Neuronal stem cell (in vitro differentiated cells): ENCODE results near the gene RBMS2.

Experiments used
- DNase-seq: peaks from one replicate; pipeline ENCODE4 v3.0.0-alpha.2; 2013; ENCODE audit warnings: low spot score
- H2AFZ ChIP-seq: one replicate; pipeline ENCODE4 v1.6.1; 2013; ENCODE audit warnings: mild to moderate bottlenecking, low read length, inconsistent platforms
- H2AK5ac ChIP-seq: 2 replicates; pipeline ENCODE4 v1.6.1; 2013; ENCODE audit warnings: low read depth, mild to moderate bottlenecking, inconsistent platforms, low read length, moderate library complexity, mixed read lengths
- H2BK120ac ChIP-seq: 2 replicates; pipeline ENCODE4 v1.6.1; 2013; ENCODE audit warnings: low read depth, mild to moderate bottlenecking, inconsistent platforms, low read length, moderate library complexity, mixed read lengths
- H2BK12ac ChIP-seq: one replicate; pipeline ENCODE4 v1.6.1; 2013; ENCODE audit warnings: low read length, inconsistent platforms
- H2BK15ac ChIP-seq: 2 replicates; pipeline ENCODE4 v1.6.1; 2013; ENCODE audit warnings: mild to moderate bottlenecking, low read length, inconsistent platforms, mixed read lengths
- H2BK5ac ChIP-seq: one replicate; pipeline ENCODE4 v1.6.1; 2013; ENCODE audit warnings: inconsistent platforms, mild to moderate bottlenecking, low read length, moderate library complexity
- H3K14ac ChIP-seq: one replicate; pipeline ENCODE4 v1.6.1; 2013; ENCODE audit warnings: low read length, inconsistent platforms
- H3K18ac ChIP-seq: 2 replicates; pipeline ENCODE4 v1.6.1; 2013; ENCODE audit warnings: low read length, inconsistent platforms
- H3K23ac ChIP-seq: 2 replicates; pipeline ENCODE4 v1.6.1; 2013; ENCODE audit warnings: low read depth, mild to moderate bottlenecking, mixed read lengths, low read length, inconsistent platforms; ENCODE audit not compliant: poor library complexity
- H3K27ac ChIP-seq: replicated peaks from 3 replicates; pipeline ENCODE4 v1.5.1; 2013; ENCODE audit warnings: low read length, inconsistent platforms
- H3K27me3 ChIP-seq, 3 experiments: 2 replicates each; pipeline ENCODE4 v1.6.1; 2013; ENCODE audit warnings: low read length in 3 of 3, mild to moderate bottlenecking in 2 of 3, inconsistent platforms in 1 of 3, low read depth in 1 of 3, mixed read lengths in 1 of 3, moderate library complexity in 1 of 3; ENCODE audit not compliant: control insufficient read depth in 3 of 3, insufficient read depth in 3 of 3
- H3K36me3 ChIP-seq, 2 donors: replicated peaks in 1 of 2; 2 replicates each; pipeline ENCODE4 v1.6.1; 2013; ENCODE audit warnings: low read length in 2 of 2; ENCODE audit not compliant: control insufficient read depth in 2 of 2, insufficient read depth in 2 of 2
- H3K4ac ChIP-seq: 2 replicates; pipeline ENCODE4 v1.6.1; 2013; ENCODE audit warnings: inconsistent platforms, mild to moderate bottlenecking, low read length, moderate library complexity
- H3K4me1 ChIP-seq, 2 donors: 1 replicate in 1 of 2; 2 replicates in 1 of 2; pipeline ENCODE4 v1.6.1; 2013; ENCODE audit warnings: low read length in 2 of 2, low read depth in 1 of 2; ENCODE audit not compliant: control insufficient read depth in 2 of 2, insufficient read depth in 1 of 2
- H3K4me2 ChIP-seq: one replicate; pipeline ENCODE4 v1.6.1; 2013; ENCODE audit warnings: mild to moderate bottlenecking, low read length, inconsistent platforms; ENCODE audit not compliant: insufficient read depth, poor library complexity, severe bottlenecking
- H3K4me3 ChIP-seq, 2 donors: 2 replicates each; pipeline ENCODE4 v1.5.1; 2013; ENCODE audit warnings: low read length in 2 of 2, mild to moderate bottlenecking in 2 of 2, inconsistent platforms in 1 of 2, moderate library complexity in 1 of 2
- H3K79me1 ChIP-seq: one replicate; pipeline ENCODE4 v1.6.1; 2013; ENCODE audit warnings: low read depth, mild to moderate bottlenecking, inconsistent platforms, low read length, moderate library complexity
- H3K9ac ChIP-seq: one replicate; pipeline ENCODE4 v1.6.1; 2013; ENCODE audit warnings: mild to moderate bottlenecking, low read depth, low read length, inconsistent platforms; ENCODE audit not compliant: poor library complexity
- H3K9me3 ChIP-seq, 2 donors: replicated peaks in 1 of 2; 2 replicates each; pipeline versions ENCODE3 to v1.6.1; 2013; ENCODE audit warnings: low read length in 2 of 2, mild to moderate bottlenecking in 2 of 2, inconsistent platforms in 1 of 2, low read depth in 1 of 2, mixed read lengths in 1 of 2, moderate library complexity in 1 of 2; ENCODE audit not compliant: control insufficient read depth in 2 of 2, insufficient read depth in 1 of 2
- H4K8ac ChIP-seq: one replicate; pipeline ENCODE4 v1.6.1; 2013; ENCODE audit warnings: low read depth, mild to moderate bottlenecking, inconsistent platforms, low read length, moderate library complexity
- H4K91ac ChIP-seq: one replicate; pipeline ENCODE4 v1.6.1; 2013; ENCODE audit warnings: low read length, low read depth, mild to moderate bottlenecking, inconsistent platforms; ENCODE audit not compliant: poor library complexity
- WGBS, 2 donors: extraction: QIAGEN DNeasy Blood & Tissue Kit; methylation state at CpG; one replicate each; pipeline ENCODE4 v1.1.7; 2013; ENCODE audit warnings: missing lambda C conversion rate in 2 of 2, mixed read lengths in 1 of 2; ENCODE audit not compliant: insufficient read length in 2 of 2, insufficient replicate concordance in 1 of 2; ENCODE audit errors: extremely low coverage in 2 of 2; 5-methylcytosine and 5-hydroxymethylcytosine counted together

The RBMS2 gene

GRCh38 chr12:56599797-56600196 lies 78.2 kb downstream of the RBMS2 start:
- no peak for DNase-seq
- Histone ChIP-seq H2AK5ac (no peak overlapping the region), H2BK12ac (no peak overlapping the region), H3K4me1 (peaks cover 0 to 2% of the 10 kb centered on the region in 2 donors), H3K23ac (no peak overlapping the region), H3K36me3 (peaks cover 70 to 97% of the 10 kb centered on the region in 2 donors), H3K9ac (no peak overlapping the region), H3K4me2 (no peak overlapping the region), H4K8ac (no peak overlapping the region), H2BK15ac (no peak overlapping the region), H4K91ac (no peak overlapping the region), H3K9me3 (no peaks in the 10 kb centered on the region), H3K4ac (no peak overlapping the region), H3K14ac (no peak overlapping the region), H2BK120ac (no peak overlapping the region), H3K27ac (no peak overlapping the region), H2AFZ (no peak overlapping the region), H3K18ac (no peak overlapping the region), H2BK5ac (no peak overlapping the region), H3K4me3 (no peak overlapping the region), H3K27me3 (no peaks in the 10 kb centered on the region), H3K79me1 (peaks cover 2% of the 10 kb centered on the region)
- WGBS, 2 donors: no CpG with 5 or more reads among the region's 10 CpGs

- Histone ChIP-seq H3K18ac (no peak overlapping the region), H2BK120ac (no peak overlapping the region), H3K27me3 (no peaks in the 10 kb centered on the region), H4K8ac (no peak overlapping the region), H2BK5ac (no peak overlapping the region), H2BK12ac (no peak overlapping the region), H2BK15ac (no peak overlapping the region), H3K14ac (no peak overlapping the region), H3K23ac (no peak overlapping the region), H3K4me1 (peaks cover 0 to 2% of the 10 kb centered on the region in 2 donors), H3K27ac (no peak overlapping the region), H4K91ac (no peak overlapping the region), H3K9ac (no peak overlapping the region), H3K36me3 (peaks cover 70 to 97% of the 10 kb centered on the region in 2 donors), H2AK5ac (no peak overlapping the region), H3K9me3 (no peaks in the 10 kb centered on the region), H2AFZ (no peak overlapping the region), H3K4me2 (no peak overlapping the region), H3K79me1 (peaks cover 2% of the 10 kb centered on the region), H3K4ac (no peak overlapping the region), H3K4me3 (peak overlapping the region in 1 of 2 donors; percentile 27)
- DNase-seq: no peak
- WGBS, 2 donors: no CpG with 5 or more reads among the region's 6 CpGs
Observed at GRCh38 chr12:56600753-56601152, 79.1 kb downstream of the RBMS2 start.

GRCh38 chr12:56601503-56601902 lies 79.9 kb downstream of the RBMS2 start:
- no peak overlapping the region for H2AFZ ChIP-seq
- H3K79me1 ChIP-seq: peaks cover 2% of the 10 kb centered on the region
- no peaks in the 10 kb centered on the region for H3K4me1 ChIP-seq
- no peak for DNase-seq
- no peak overlapping the region for H4K91ac ChIP-seq
- H3K36me3 ChIP-seq: peaks cover 74 to 97% of the 10 kb centered on the region in 2 donors
- H2AK5ac ChIP-seq: no peak overlapping the region
- no CpG with 5 or more reads among the region's 3 CpGs for WGBS, 2 donors
- H3K18ac ChIP-seq: no peak overlapping the region
- no peak overlapping the region for H3K4me3 ChIP-seq
- peak overlapping the region; percentile 24 for H3K9ac ChIP-seq
- H4K8ac ChIP-seq: no peak overlapping the region
- no peaks in the 10 kb centered on the region for H3K9me3 ChIP-seq
- H2BK12ac ChIP-seq: no peak overlapping the region
- no peak overlapping the region for H3K23ac ChIP-seq
- no peak overlapping the region for H3K27ac ChIP-seq
- H2BK120ac ChIP-seq: no peak overlapping the region
- H2BK15ac ChIP-seq: no peak overlapping the region
- no peak overlapping the region for H3K4me2 ChIP-seq
- H2BK5ac ChIP-seq: no peak overlapping the region
- no peak overlapping the region for H3K14ac ChIP-seq
- no peaks in the 10 kb centered on the region for H3K27me3 ChIP-seq
- no peak overlapping the region for H3K4ac ChIP-seq

- H4K91ac ChIP-seq: no peak overlapping the region
- no peak overlapping the region for H3K18ac ChIP-seq
- no peak overlapping the region for H4K8ac ChIP-seq
- no peaks in the 10 kb centered on the region for H3K4me1 ChIP-seq
- H3K4ac ChIP-seq: no peak overlapping the region
- H3K14ac ChIP-seq: no peak overlapping the region
- H3K23ac ChIP-seq: no peak overlapping the region
- H3K36me3 ChIP-seq: peaks cover 75 to 98% of the 10 kb centered on the region in 2 donors
- H3K4me3 ChIP-seq: no peak overlapping the region
- H3K4me2 ChIP-seq: no peak overlapping the region
- H2BK12ac ChIP-seq: no peak overlapping the region
- no peak overlapping the region for H2BK15ac ChIP-seq
- H3K27me3 ChIP-seq: no peaks in the 10 kb centered on the region
- no peaks in the 10 kb centered on the region for H3K9me3 ChIP-seq
- no peak overlapping the region for H2BK5ac ChIP-seq
- H2BK120ac ChIP-seq: no peak overlapping the region
- DNase-seq: no peak
- H3K79me1 ChIP-seq: peaks cover 2% of the 10 kb centered on the region
- H3K27ac ChIP-seq: no peak overlapping the region
- no peak overlapping the region for H2AFZ ChIP-seq
- no peak overlapping the region for H2AK5ac ChIP-seq
- WGBS, 2 donors: no CpG with 5 or more reads among the region's 3 CpGs
- H3K9ac ChIP-seq: no peak overlapping the region
Observed at GRCh38 chr12:56602239-56602638, 80.6 kb downstream of the RBMS2 start.
